ENCODE results near the gene MYL7.

Gene MYL7

DNA sequence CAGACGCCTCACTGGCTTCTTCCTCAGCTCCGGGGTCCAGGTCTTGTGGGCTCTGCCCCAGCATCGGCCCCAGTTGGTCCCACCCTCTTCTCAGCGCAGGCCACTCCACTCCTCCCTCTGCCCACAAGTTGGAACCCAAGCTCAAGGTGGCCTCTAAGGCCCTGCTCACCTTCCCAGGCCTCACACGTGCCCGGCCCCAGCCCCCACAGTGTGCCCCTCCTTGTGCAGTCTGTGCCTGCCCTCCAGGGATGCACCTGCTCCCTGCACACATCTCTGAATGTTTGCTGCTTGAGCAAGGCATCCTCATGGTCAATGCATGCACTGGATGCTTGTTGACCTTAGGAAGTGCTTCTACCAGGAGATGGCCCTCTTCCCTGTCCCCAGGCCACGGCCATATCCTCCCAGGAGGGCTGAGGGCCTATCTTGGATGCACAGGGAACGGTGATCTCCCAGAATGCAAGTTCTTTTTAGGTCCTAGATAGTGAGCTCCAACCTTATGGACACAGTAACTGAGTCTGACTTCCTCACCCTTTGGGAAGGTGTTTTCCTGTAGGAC is 44.7 kb downstream of the MYL7 start:
- DNase-seq: no peak
- TF ChIP-seq, protein P1, sequence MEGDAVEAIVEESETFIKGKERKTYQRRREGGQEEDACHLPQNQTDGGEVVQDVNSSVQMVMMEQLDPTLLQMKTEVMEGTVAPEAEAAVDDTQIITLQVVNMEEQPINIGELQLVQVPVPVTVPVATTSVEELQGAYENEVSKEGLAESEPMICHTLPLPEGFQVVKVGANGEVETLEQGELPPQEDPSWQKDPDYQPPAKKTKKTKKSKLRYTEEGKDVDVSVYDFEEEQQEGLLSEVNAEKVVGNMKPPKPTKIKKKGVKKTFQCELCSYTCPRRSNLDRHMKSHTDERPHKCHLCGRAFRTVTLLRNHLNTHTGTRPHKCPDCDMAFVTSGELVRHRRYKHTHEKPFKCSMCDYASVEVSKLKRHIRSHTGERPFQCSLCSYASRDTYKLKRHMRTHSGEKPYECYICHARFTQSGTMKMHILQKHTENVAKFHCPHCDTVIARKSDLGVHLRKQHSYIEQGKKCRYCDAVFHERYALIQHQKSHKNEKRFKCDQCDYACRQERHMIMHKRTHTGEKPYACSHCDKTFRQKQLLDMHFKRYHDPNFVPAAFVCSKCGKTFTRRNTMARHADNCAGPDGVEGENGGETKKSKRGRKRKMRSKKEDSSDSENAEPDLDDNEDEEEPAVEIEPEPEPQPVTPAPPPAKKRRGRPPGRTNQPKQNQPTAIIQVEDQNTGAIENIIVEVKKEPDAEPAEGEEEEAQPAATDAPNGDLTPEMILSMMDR (IDR thresholded peaks at IDR 0.05; ENCODE audit: low read length): no peak
- TF ChIP-seq EZH2phosphoT487 (IDR thresholded peaks at IDR 0.05; ENCODE audit: low read length) (no peak), EZH2 (optimal IDR thresholded peaks at IDR 0.05; ENCODE audit: low read depth, low read length) (no peak)
- H2AFZ ChIP-seq (ENCODE audit: low read length): no peak overlapping the region; the same call in 1 of the 2 replicates
- peaks cover 11% of the 10 kb centered on the region for H3F3A ChIP-seq (ENCODE audit: insufficient read depth, low read length)
- no peak overlapping the region for H3K4me3 ChIP-seq (ENCODE audit: low read length)
- H3K27ac ChIP-seq (ENCODE audit: low read length): peak overlapping the region; percentile 93; the same call in 1 of the 2 replicates
- H3K4me2 ChIP-seq (ENCODE audit: low read depth, low read length): no peak overlapping the region
- H3K36me3 ChIP-seq (replicated peaks; ENCODE audit: insufficient read depth, low read length): no peaks in the 10 kb centered on the region
- H4K20me1 ChIP-seq (ENCODE audit: insufficient read depth, low read length): no peaks in the 10 kb centered on the region
- H3K9me2 ChIP-seq (replicated peaks; ENCODE audit: insufficient read depth, low read length): no peaks in the 10 kb centered on the region
- peaks cover 27% of the 10 kb centered on the region for H3K4me1 ChIP-seq (ENCODE audit: low read length)
- H3K79me2 ChIP-seq (ENCODE audit: low read length): no peaks in the 10 kb centered on the region
- H3K9ac ChIP-seq (ENCODE audit: low read length): no peak overlapping the region
- H3K9me3 ChIP-seq (replicated peaks; ENCODE audit: insufficient read depth, low read length): no peaks in the 10 kb centered on the region
- no peaks in the 10 kb centered on the region for H3K27me3 ChIP-seq (replicated peaks; ENCODE audit: insufficient read depth, low read length)

DNA sequence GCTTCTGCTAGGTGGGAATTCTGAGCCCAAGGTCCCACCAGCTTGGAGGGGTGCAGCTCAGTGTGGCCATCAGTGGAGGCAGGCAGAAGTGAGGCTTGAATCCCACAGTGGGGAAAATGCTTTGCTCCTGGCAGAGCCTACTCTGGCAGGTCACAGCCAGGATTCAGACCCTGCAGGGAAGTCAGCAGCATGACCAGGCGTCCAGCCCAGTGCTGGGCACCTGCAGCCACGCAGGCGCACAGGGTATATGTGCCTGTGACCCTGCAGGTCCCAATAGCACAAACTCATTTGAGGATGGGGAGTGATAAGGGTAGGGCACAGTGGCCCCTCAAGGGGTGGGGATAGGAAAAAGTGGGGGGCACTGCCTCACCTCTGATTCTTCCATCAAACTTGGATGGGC is 45.4 kb downstream of the MYL7 start:
- no peak overlapping the region for H3K9ac ChIP-seq (ENCODE audit: low read length)
- no peak overlapping the region for H3K27ac ChIP-seq (ENCODE audit: low read length)
- DNase-seq: no peak
- H3K79me2 ChIP-seq (ENCODE audit: low read length): no peaks in the 10 kb centered on the region
- peaks cover 27% of the 10 kb centered on the region for H3K4me1 ChIP-seq (ENCODE audit: low read length)
- TF ChIP-seq, protein P1 (IDR thresholded peaks at IDR 0.05; ENCODE audit: low read length): no peak
- TF ChIP-seq EZH2phosphoT487 (IDR thresholded peaks at IDR 0.05; ENCODE audit: low read length): no peak
- H3K4me2 ChIP-seq (ENCODE audit: low read depth, low read length): no peak overlapping the region
- no peaks in the 10 kb centered on the region for H4K20me1 ChIP-seq (ENCODE audit: insufficient read depth, low read length)
- H3K9me3 ChIP-seq (replicated peaks; ENCODE audit: insufficient read depth, low read length): no peaks in the 10 kb centered on the region
- H3K36me3 ChIP-seq (replicated peaks; ENCODE audit: insufficient read depth, low read length): no peaks in the 10 kb centered on the region
- H3K27me3 ChIP-seq (replicated peaks; ENCODE audit: insufficient read depth, low read length): no peaks in the 10 kb centered on the region
- H3K4me3 ChIP-seq (ENCODE audit: low read length): no peak overlapping the region
- no peaks in the 10 kb centered on the region for H3K9me2 ChIP-seq (replicated peaks; ENCODE audit: insufficient read depth, low read length)
- no peak overlapping the region for H2AFZ ChIP-seq (ENCODE audit: low read length)
- H3F3A ChIP-seq (ENCODE audit: insufficient read depth, low read length): peaks cover 11% of the 10 kb centered on the region

DNA sequence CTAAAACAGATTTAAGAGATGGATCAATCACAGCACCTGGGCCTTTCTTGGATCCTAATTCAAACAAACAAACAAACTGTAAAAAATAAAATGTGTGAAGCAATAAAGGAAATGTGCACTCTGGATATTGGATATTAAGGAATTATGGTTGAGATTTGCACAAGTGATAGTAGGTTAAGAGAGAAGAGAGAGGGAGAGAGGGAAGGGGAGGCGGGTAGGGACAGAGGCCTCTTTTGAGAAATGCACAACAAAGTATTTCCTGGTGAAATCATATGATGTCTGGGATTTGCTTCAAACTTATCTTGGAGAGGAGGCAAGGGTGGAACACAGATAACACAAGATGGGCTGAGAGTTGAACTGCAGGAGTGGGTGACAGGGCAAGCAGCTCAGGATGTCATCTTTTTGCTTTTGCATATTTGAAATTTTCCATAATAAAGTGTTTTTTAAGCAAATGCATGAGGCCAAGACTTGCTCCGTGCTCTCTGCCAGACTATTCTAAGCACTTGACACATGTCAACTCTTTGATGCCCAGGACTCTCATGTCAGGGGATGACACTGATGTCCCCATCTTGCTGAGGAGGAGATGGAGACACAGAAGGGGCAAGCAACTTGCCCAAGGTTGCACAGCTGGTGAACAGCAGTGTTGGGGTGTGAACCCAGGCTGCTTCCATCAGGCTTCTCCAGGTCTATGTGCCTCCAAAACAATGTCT is 46.1 kb downstream of the MYL7 start:
- H4K20me1 ChIP-seq (ENCODE audit: insufficient read depth, low read length): no peaks in the 10 kb centered on the region
- H3K9ac ChIP-seq (ENCODE audit: low read length): no peak overlapping the region
- H3K27me3 ChIP-seq (replicated peaks; ENCODE audit: insufficient read depth, low read length): no peaks in the 10 kb centered on the region
- H3F3A ChIP-seq (ENCODE audit: insufficient read depth, low read length): peaks cover 11% of the 10 kb centered on the region
- H3K4me3 ChIP-seq (ENCODE audit: low read length): no peak overlapping the region
- no peak for DNase-seq
- H3K4me1 ChIP-seq (ENCODE audit: low read length): peaks cover 27% of the 10 kb centered on the region
- no peaks in the 10 kb centered on the region for H3K9me3 ChIP-seq (replicated peaks; ENCODE audit: insufficient read depth, low read length)
- no peaks in the 10 kb centered on the region for H3K9me2 ChIP-seq (replicated peaks; ENCODE audit: insufficient read depth, low read length)
- no peak overlapping the region for H3K4me2 ChIP-seq (ENCODE audit: low read depth, low read length)
- no peak overlapping the region for H3K27ac ChIP-seq (ENCODE audit: low read length)
- no peak for TF ChIP-seq EZH2 (optimal IDR thresholded peaks at IDR 0.05; ENCODE audit: low read depth, low read length)
- TF ChIP-seq EZH2phosphoT487 (IDR thresholded peaks at IDR 0.05; ENCODE audit: low read length): no peak
- TF ChIP-seq, protein P1 (IDR thresholded peaks at IDR 0.05; ENCODE audit: low read length): no peak
- H3K36me3 ChIP-seq (replicated peaks; ENCODE audit: insufficient read depth, low read length): no peaks in the 10 kb centered on the region
- no peaks in the 10 kb centered on the region for H3K79me2 ChIP-seq (ENCODE audit: low read length)
- no peak overlapping the region for H2AFZ ChIP-seq (ENCODE audit: low read length)

Measured in MM.1S (cell line).